Hypothalamus (tissue), 51 donors: ENCODE data around the gene SLK.

Experiments
- DNase-seq, 51 donors: peaks; one replicate each; lab custom pipeline; 2025; lab: John Stamatoyannopoulos, UW

Gene SLK

DNA sequence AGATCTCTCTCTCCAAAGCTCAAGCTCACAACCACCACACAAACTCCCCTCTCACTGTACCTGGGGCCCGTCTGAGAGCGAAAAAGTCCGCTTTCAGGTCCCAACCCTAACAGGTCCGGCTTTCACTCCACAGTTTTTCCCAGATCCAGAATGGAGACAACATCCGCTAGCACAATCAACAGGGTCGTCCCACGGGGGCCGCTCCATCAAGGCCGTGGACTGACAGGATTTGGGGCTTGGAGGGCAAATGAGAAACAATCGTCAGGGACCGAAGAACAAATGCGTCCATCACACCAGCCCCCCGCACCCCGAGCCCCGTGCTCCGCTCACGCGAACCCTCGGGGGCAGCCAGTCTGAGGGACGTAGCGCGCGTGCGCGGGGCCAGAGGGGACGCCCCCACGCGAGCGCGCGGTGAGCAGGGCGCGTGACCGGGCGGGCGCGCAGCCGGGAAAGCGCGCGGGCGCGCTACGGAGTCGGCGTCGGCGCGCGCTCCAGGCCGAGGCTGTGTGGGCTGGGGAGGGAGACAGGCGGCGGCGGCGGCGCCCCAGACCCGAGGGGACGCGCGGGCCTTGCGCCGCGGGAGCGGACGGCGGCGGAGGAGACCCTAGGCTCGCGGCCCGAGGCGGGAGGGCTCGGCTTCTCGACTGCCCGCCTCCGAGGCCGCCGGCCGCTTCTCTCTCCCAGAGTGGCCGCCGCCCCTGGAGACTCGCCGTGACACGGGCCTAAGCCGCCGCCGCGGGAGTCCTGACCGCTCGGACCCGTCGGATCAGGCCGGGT is at the start of gene SLK:
Gene SLK (plus strand): TSS at position 470 of the 777 bp plus-strand sequence. CDS start 606 bp downstream, outside the sequence.
- peak in 50 of 51 donors; percentile 21 to 90 (median 71) for DNase-seq

DNA sequence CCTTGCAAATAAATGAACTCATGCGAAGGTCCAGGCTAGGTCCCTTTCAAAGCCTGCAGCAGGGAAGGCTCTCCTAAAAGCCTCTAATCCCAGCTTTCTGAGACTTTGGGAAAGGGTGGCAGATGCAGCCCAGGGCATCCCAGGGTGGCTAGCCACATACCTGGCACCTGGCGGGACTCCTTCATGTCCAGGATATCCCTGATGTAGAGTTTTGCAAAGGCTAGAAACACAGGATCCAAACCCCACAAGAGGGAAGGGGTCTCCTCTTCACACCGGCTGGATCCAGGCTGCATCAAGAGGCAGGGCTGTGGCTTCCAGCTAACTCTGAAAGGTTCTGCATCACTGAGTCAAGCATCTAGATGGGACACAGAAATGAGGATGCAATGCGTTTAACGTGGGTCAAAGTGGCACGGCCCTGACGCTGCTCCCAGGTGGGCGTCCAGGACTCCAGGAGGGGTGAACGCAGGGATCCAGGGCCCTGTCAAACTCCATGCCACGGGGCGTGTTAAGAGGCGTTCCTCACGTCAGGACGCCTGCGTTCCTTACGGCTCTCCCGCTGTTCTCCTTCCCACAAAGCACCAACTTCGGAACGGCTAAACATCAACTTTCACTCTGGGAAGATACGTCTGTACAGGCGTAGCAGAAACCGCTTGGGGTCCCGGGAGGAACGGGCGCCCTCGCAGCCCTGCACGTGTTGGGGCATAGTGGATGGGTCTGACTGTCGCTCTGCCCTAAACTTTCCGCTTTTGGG is 49.5 kb upstream of the SLK start:
- DNase-seq = peak in 20 of 51 donors; percentile 32 to 76 (median 56)

GRCh38 chr10:103918053-103918846 is 48.7 kb upstream of the SLK start, which contains the start of gene STN1:
Gene STN1, minus strand, starts transcription at chr10:103918184. Its CDS starts 590 bp downstream, at chr10:103917594.
- DNase-seq = peak; percentile 60 to 99 (median 96)

- no peak for DNase-seq
Observed at GRCh38 chr10:103919648-103920025, 47.3 kb upstream of the SLK start.

DNA sequence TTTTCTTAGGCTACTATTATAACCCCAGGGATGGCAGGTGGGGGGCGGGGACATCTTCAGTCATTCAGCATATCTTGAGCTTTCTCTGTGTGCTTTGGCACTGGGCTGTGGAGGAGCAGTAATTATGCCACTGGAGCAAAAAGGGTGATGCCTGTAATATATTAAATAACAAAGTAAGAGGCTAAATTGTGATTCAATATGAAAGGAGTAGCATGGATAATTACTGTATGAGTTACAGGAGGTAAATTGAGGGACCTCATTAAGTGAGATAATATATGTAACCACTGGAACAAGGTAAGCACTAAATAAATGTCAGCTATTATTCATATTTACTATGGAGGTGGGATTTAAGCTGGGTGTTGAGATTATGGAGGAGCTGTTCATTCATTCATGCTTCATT is 45.7 kb upstream of the SLK start:
- DNase-seq = no peak

GRCh38 chr10:103921750-103922195 is 45.2 kb upstream of the SLK start:
- peak in 20 of 51 donors; percentile 3 to 54 (median 26) for DNase-seq

- no peak for DNase-seq
Observed at GRCh38 chr10:103922659-103923058, 44.3 kb upstream of the SLK start.

GRCh38 chr10:103923502-103923901 is 43.4 kb upstream of the SLK start:
- DNase-seq = no peak

DNA sequence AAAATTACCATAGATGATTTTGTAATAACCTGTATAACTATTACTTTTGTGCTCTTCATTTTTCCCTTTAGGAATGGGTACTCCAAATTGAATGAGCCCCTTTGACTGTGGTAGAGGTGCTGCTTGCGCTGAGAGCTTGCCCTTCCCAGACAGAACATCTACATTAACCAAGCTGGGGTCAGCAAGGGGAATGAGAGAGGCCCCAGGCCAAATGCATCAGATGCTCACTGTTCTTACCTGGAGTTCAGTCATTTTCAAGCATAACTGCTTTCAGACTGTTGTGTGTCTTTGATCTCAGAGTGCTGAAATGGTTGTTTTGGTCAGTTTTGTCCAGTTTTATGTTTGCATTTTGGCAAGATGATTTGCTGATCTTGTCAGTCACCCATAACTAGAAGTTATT is 41.3 kb upstream of the SLK start:
- no peak for DNase-seq

GRCh38 chr10:103926722-103927319 is 40.1 kb upstream of the SLK start:
- DNase-seq = no peak

DNA sequence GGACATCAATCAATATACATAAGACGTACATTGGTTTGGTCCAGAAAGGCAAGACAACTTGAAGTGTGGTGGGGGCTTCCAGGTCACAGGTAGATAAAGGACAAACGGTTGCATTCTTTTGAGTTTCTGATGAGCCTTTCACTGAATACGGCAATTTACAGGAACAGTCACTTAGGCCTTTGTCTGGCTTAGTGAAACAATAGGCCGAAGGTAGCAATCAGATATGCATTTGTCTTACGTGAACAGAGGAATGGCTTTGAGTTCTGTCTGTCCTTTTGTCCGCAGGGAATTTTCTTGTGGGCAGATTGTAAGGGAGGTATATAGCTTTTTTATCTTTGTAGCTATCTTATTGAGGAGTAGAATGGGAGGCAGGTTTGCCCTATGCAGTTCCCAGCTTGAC is 38.2 kb upstream of the SLK start:
- DNase-seq = no peak

DNA sequence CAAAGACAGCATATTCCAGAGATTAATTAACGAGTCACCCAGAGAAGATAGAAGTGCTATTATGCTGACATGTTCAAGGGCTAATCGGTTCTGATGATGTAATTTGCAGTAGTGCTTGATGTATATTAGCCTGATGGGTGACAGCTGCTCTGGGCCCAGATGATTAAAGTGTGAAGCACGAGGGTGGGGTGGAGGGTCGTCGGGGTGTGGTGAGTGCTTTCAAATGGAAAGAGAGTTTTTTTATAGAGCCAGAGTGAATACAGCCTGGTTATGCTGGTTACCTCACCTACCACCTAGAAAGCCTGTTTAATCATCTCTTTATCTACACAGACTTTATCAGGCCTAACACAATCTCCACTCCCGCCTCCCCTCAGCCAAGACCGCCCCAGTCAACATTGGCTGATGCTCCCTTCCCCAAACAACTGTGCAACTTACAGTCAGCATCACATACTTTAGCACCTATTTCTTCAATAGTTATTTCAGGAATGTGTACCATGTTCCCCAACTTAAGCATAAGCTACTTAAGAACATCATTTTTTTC is 37.5 kb upstream of the SLK start:
- no peak for DNase-seq

DNA sequence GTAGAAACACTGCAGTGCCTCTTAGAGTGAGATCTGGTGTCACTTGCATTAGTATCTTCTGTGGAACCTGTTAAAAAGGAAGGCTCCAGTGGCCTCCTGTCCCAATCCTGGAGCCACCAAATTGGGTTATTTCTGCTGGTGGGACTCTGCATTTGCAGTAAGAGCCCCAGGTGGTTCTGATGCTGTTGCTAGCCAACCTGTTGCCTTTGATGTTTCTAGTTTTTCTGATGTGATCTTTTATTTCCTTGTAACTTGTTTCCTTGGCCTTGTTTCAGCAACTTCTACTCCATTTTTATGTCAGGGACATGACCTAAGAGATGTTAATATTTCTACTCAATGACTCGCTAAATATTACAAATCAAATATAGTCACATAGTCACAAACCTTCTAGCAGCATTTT is 36.5 kb upstream of the SLK start:
- DNase-seq = no peak

DNA sequence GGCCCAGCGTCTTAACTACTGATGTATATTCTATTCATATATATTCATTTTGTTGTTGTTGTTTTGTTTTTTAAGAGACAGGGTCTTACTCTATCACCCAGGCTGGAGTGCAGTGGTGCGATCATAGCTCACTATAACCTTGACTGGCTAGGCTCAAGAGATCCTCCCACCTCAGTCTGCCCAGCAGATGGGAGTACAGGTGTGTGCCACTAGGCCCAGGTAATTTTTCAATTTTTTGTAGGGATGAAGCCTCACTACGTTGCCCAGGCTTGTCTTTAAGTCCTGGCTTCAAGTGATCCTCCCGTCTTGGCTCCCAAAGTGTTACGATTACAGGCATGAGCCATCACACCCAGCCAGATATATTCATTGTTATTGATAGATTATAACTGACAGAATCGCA is 36.1 kb upstream of the SLK start:
- no peak for DNase-seq

GRCh38 chr10:103931603-103932002 is 35.3 kb upstream of the SLK start:
- no peak for DNase-seq

GRCh38 chr10:103932271-103932670 is 34.7 kb upstream of the SLK start:
- no peak for DNase-seq

GRCh38 chr10:103932971-103933370 is 34.0 kb upstream of the SLK start:
- no peak for DNase-seq

DNA sequence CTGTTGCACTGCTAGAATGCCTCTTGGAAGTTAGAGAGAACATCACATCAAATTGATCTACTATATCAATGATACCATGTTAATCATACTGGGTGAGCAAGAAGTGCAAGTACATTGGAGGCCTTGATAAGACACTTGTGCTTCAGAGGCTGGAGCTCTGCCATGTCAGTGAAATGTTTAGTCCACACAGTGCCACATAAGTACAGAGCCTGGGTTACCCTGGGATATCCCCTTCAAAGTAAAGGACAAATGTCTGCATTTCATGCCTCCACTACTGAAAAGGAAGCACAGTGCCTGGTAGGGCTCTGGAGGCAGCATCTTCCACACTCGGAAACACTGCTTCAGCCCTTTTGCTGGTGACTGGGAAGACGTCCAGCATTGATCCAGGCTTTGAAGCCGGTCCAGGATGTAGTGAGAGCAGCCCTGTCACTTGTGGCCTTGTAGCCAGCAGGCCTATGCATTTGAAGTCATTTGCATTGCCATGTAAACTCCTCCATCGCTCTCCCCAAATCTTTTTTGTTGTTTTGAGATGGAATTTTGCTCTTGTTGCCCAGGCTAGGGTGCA is 33.3 kb upstream of the SLK start:
- peak in 38 of 51 donors; percentile 5 to 86 (median 41) for DNase-seq

DNA sequence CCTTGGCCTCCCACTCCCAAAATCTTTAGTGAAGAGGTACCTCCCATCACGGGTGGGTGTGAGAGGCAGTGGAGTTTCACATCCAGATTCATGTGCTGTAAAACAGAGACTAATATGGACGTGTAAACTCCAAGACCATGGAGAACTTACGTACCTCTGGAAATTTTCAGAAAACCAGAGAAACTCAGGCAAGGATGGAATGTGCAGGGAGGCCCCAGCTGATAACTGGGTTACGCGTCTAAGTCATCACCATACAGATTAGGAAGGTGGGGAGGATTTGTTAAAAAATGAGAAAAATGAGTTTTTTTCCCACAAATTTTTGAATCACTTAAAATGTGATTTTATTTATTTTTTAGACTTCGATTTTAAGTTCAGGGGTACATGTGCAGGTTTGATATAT is 32.6 kb upstream of the SLK start:
- no peak for DNase-seq

DNA sequence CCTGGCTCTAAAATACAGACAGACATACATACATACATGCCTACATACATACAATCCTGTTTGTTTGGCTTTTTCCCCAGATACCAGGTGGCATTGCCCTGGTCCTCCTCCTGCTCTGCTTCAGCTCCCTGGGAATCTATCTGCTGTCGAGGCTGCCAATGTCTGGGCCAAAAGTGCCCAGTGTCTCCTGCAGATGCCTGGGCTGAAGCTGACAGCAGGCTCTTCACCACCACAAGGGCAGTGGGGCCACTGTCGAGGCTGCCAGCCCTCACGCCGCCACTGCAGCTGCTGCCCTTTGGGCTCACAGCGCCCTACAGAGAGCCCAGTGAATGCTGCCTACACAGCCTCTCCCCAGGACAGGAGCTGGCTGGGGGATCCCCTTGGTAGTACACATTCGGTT is 30.9 kb upstream of the SLK start:
- DNase-seq = peak in 26 of 51 donors; percentile 5 to 70 (median 24)
